GM19351 (cell line): ENCODE data around the gene KCNJ5.
A peak's percentile ranks its signal among the peaks of the same experiment; 100 is the strongest.

ENCODE experiments used
- ATAC-seq: cut with Tn5 transposase; IDR thresholded peaks from one replicate; pipeline ENCODE4 v1.9.1; 2021; ENCODE audit warnings: mild to moderate bottlenecking, moderate library complexity; ENCODE audit not compliant: unreplicated experiment

The KCNJ5 gene

DNA sequence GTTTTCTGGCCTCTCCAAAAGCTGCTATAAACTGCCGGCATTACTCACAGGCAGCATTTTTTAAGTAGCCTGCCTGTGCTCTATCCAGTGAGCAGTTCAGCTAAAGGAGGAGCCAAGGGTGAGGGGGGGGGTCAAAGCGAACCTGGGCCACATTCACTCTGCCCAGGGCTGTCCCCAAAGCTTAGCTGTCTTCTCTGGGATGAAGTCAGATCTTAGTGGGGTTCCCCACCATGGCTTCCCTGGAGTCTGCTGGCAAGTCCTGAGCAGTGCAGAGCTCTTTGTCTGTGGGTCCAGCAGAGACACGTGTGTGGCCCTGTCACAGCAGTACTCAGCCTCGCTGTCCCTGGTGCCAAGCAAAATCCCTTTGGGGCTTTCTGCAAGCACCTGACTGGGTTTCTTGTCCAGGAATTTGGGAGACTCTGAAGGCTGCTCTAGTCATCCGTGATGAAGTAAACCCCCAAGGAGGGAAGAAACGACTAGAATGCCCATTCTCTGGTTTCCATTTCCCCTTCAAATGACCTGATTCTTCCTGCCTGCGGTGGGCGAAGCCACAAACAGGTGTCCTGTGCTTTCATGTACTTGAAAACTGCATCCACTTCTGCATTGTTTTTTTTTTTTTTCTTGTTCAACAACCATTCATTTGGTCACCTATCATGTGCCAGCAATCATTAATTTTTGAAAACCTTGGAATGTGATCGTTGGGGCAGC is 2.6 kb downstream of the KCNJ5 start:
- ATAC-seq, result peak; percentile 70

DNA sequence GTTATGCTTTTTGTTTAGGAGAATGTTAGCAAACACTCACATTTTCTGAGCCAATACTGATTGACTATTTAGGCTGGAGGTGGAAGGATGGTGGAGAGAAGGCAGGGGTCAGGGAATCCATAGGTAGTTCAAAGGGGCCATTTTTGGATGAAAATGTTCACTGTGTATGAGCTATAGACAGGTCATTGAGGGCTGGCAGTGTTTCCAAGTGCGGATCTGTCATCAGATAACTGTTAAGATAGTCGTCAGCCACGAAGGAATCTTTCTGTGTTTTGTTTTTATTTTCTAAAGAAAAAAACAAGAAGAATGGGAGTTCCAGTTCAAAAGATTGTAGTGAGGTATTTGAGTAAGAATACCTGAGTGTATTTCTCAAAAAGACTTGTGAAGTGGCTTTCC is 3.1 kb downstream of the KCNJ5 start:
- ATAC-seq, result peak; percentile 3

DNA sequence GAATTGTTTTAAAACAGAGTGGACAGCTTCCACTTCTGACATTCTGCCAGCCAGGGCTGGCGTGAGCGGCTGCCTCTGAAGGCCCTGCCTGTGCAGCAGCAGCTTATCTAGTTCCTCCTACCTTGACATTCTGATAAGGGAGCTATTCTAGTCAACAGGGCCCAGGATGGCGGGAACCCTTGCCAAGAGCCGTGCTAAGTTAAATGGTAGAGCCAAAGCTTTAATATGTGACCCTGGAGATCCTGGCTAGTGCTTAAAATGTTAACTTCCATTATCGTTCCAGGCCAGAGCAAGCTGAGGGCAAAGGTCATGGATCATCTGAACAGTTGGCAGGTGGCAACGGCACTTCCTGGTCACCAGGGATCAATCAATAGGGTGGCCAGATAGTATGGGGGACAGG is 3.5 kb downstream of the KCNJ5 start:
- no peak for ATAC-seq

DNA sequence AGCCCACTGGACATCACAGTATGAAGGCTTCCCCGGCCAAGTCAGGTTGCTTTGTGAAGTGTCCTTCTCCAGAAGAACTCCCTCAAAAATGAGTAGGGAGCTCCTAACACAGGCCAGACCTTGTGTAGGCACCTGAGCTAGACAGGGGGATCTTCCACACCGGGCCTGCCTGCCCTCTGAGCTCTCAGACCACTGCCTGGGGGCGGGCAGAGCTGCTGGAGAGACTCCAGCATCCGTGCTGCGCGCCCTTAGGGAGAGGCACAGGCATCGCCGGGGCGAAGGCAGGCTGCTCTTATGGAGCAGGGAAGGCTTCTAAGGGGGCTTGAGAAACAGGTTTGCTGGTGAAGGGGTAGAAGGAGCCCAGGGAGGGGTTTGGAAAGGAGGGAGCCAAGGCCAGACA is 4.4 kb downstream of the KCNJ5 start:
- ATAC-seq, result no peak

DNA sequence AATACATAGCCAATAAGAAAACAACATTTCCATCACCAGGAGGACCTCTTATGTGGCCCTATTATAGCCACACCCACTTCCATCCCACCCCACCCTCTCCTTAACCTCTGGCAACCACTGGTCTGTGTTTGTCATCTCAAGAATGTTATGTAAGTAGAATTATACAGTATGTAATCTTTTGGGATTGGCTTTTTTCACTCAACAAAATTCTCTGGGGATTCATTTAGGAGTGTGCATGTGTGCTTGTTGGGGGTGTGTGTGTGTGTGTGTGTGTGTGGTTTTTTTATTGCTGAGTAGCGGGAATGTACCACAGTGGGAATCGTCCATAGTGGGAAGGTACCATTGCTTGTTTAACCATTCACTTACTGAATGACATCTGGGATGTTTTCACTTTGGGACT is 5.2 kb downstream of the KCNJ5 start:
- no peak for ATAC-seq

DNA sequence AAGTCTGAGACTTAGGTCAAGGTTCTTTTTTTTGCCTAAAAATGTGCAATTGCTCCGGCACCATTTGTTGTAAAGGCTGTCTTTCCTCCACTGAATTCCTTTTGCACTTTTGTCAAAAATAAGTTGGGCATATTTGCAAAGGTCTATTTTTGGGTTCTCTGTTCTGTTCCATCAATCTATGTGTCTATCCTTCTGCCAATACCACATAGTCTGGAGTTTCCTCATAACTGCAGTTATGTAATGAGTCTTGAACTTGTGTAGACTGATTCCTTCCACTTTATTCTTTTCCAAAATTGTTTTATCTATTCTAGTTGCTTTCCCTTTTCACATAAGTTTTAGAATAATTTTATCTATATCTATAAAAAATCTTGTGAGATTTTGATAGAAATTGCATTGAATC is 6.7 kb downstream of the KCNJ5 start:
- no peak for ATAC-seq

DNA sequence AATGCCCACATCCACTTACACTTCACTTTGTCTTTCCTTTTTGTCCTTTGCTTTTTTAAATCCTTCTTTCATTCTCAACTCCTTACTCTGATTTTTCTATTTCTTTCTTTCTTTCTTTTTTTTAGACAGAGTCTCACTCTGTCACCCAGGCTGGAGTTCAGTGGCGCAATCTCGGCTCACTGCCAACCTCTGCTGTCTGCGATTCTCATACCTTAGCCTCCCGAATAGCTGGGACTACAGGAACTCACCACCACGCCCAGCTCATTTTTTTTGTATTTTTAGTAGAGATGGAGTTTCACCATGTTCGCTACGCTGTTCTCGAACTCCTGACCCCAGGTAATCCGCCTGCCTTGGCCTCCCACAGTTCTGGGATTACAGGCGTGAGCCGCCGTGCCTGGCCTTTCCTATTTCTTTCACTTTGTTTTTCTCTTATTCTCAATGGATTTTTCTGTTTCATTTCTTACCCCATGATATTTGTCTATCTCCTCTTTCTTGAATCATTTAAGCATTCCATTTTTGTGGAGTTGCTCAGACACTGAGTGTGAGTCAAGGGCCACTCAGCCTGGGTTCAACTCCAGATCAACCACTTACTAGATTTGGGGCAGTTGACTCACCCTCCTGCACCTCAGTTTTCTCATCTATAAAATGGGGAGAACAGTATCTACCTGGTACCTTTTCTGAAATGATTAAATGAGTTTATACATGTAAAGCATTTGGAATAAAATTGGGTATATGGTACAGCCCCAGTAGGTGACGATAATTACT is 7.6 kb downstream of the KCNJ5 start:
- ATAC-seq, result no peak

DNA sequence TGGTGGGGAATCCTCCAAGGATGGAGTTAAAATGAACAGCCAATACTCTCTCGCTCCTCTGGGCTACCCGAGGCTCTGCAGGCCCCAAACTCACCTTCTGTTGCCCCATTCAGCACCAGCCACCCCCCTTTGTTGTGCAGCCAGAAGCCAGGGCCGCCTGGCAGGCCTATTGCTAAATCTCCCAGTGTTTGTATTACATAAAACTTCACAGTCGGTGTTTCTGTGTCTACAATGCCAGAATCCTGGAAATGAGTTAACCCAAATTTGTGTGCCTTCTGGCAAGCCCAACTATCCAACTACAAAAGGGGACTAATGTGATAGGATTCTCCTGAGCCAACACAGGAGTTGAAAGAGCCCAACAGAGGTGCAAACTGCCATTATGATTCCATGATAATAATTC is 9.3 kb downstream of the KCNJ5 start:
- ATAC-seq, result no peak

DNA sequence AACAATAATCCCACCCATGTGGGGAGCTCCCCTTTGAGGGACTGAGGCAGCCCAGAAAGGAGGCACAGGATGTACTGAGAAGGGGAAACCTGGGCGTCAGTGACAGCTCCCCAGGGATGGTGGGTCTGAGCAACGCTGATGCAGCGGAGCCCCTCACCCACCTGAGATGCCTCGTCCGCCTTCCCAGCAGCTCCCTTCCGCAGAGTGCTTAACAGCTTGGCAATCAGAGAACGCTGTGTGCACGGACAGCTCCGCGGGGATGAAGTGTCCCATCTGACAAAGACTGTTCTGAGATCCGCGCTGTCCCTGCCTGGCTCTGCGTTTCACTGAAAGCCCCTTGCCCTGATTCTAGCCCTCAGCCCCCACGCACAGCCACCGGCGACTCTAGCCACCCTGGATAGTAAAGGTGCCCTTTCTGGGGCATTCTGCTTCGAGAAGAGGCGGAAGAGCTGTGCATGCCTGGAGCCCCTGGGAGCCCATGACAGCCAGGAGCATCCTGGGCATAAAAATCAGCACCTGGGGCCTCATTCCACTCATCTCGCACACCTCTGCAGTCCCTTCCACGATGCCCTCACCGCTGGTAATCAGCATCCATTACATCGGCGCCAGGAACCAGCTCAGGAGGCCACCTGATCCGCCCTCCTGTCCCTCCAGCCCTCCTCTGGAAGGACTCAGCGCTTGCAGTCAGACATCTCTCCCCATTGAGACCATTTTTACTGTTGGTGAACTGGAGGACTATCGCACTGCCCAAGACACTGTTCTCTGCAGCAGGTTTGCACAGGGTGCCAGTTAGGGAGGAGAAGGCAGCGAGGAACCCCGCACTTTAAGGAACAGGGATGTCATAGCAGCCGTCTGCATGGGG is 10.7 kb downstream of the KCNJ5 start:
- ATAC-seq, result no peak

DNA sequence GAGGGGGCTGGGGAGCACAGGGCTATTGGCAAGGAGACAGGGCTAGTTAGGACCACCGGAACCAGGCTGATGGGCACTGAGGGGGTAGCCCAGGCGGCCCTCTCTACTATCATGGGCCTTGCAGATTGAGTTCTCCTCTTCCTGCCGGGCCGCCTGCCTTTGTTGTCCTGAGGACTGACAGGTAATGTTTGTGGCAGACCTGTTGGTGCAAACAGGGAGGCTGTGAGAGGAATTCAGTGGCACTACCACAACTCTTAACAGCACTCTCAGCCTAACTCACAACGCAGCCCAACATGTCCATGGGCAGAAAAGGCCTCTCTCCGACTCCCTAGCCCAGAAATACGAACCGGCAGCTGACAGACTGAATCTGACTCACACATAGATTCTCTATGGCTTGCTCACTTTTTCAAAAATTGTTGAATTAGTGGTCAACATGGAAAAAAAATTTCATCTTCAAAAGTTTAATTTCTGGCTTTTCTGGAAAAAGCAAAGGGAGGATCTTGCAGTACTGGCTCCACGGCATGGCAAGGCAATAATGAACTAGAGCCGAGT is 11.4 kb downstream of the KCNJ5 start:
- ATAC-seq, result no peak

DNA sequence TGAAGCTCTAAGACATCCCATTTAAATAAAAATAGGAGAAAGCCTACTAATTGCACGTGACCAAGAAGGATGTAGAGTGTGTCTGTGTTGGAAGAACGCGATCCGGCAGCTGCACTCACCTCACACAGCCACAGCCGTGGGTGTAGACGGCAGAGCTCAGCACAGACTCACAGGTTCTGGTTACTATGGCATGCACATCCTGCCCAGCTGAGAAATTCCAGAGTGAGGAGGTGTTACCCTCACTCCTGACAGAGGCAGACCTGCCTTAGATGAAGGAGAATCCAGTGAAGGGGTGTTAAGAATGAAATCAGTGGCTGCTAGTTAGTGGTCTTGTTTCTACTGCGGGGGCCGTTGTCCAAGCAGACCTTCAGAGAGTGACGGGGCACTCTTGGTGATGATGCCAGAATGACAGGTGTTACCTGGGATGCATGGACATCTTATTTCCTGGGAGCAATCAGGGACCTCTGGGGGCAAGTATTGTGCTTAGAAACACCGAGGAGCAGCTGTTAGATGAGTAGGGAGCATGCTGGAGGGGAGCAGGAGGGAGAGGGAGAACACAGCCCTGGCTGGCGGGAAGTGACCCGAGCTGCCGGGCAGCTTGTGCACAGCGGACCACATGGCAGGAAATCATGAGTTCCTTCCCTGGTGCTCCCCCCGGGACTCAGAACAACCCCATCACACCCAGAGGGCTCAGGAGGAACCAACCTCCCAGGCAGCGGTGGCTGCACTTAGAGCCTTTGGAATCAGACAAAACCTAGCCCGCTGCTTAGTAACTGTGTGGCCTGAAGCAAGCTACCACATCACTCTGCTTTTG is 12.3 kb downstream of the KCNJ5 start:
- no peak for ATAC-seq

DNA sequence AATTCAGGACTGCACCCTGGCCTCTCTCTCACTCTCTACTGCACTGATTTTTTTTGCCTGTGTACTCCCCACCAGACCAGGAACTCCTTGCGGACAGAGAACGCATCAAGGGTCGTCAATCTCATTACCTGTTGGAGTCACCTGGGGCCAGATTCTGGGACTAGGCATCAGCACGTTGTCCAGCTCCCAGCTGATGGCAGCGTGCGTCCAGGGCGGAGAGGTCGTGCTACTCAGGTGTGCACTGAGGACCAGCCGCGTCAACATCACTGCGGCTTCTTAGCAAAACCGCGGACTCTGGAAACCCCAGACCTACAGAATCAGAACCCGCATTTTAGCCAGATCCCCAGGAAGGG is 13.1 kb downstream of the KCNJ5 start:
- ATAC-seq, result no peak

DNA sequence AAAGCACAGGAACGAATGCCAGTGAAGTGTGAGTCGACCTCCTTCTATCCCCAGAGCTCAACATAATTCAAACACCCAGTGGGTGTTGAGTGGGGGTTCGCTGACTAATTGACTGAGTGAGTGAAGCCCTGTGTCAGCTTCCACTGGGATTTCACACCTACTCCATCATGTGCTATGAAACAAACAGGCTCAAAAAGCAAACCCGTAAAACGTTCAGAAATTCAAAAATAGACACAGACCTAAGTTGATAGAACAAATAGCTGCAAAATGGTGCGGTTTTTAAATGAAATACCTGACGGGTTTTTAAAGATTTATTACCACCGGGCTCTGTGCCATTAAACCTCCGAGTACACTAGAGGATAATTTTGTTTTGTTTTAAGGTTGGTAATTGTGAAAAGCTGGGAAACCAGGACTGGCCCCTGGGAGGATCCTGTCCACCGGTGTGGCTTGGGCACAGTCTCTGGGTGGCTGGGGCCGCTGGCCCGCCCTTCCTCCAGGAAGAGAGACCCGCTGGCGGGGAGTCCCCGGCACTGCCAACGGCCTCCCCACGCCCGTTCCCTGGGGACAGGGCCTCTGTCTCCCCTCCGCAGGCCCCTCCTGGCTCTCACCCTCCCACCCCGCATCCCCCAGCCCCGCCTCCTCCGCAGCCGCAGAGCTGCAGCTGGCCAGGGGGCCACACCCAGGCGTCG is 13.6 kb downstream of the KCNJ5 start:
- ATAC-seq, result peak; percentile 36

DNA sequence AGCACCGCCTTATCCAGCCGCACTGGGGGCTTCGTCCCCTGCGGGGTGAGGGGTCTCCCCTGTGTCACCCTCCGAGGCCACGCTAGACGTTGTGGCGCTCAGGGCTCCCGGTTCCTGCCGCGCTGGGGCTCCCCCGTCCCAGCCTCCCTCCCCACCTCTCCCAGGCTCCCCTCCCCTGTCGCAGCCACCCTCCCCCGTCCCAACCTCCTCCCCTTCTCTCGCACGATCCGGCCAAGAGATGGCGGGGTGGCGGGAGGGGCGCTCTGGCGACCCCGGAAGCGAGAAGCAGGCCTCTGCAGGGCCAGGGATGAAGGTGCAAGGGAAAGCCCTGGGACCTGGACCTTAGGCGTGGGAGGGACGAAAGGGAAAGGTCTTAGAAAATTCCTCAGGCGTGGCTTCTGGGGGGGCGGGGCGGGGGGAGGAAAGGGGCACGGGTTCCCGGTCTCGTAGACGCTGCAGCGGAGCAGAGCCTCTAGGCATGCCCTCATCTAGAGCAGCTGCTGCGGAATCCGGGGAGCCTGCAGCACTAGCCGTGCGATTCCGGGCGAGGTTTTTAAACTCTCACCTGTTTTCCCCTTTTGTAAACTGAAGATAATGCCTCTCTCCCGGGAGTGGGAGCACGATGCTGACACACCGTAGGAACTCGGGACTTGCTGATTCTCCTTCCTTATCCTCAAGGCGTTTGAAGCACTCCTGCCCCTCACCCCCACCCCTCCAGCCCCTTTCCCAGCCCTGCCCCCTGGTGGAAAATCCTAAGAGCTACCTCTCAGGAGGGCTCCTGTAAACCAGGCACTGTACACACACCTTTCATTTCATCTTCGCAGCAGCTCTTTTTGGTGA is 14.4 kb downstream of the KCNJ5 start:
- peak; percentile 44 for ATAC-seq

DNA sequence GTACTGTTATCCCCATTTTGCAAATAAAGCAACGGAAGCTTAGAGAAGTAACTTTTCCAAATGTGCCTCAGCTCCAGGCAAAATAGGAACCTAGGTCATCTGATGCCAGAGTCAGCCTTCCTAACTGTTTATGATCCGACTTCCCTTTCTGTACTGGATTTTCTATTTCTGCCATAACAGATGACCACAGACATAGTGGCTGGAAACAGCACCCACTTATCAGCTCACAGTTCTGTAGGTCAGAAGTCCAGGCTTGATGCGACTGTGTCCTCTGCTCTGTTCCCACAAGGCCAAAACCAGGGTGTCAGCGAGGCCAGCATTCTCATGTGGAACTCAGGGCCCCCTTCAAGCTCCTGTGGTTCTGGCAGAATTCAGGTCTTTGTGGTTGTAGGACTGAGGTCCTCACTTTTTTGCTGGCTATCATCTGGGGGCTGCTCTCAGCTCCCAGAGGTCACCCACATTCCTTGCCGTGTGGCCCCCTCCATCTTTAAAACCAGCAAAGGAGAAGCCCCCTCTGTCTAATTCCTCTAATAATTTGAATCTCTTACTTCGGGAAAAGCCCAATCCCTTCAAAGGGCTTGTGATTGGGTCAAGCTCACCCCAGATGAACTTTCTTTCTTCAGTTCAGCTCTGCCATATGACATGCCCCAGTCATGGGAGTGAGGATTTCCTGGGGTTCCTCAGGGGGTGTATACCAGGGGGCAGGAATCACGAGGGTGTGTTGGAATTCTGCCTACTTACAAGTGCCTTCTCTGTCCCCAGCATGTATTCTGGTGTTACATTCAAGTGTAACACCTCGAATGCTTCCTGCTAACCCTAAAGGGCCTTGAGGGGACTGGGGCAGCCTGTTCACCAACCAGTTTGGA is 15.3 kb downstream of the KCNJ5 start:
- ATAC-seq, result no peak

DNA sequence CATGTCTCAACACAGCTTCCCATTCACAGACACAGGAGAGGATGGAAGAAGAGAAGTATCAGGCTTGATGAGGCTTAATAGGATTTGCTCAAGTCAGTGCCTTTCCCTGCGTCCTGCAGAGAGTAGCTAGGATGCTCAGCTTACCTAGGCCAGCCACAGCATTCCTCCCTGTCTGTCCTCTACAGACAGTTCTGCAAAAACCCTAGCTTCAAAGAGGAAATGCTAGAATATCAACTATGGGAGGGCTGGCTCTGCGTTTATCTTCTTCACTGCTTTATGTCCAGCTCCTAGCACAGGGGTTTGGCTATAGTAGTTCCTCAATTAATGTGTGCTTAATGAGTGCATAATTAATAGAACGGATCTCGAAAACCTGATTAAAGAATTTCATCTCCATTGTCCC is 16.4 kb downstream of the KCNJ5 start:
- no peak for ATAC-seq

DNA sequence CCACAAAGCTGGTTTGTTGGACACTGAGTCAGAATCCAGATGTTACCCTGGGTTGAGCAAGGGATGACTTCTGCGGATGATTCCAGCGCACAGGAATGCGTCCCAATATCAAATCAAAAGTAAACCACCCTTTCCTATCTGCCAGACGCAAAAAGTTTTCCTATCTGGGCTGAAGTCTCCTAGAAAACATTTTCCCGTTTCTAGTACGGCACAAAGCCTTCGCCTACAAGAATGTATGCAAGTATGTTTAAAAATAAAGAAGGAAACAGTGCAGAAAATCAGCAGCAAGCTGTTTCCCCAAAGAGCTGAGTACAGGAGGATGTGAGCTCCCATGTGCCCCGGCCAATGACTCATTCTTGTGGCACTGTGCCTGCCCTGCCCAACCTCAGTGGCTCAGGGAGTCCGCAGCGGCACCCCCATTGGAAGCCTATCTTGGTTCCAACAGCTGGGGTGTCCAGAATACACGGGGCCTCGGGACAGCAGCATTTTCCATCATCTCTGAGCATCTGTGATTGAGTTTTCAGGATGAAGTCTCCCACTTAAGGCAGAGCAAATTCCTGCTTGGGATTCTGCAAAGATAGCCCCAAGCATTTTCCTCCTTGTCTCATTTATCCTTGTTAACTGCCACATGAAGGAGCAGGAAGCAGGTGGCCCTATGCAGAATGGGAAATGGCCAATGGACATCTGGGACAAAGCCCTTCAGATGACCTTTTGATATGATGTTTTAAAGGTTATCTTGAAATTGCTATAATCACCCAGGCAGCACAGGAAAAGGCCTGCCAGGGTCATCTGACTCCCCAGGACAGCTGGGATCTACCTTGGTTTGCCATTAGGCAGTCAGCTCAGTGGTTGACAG is 17.5 kb downstream of the KCNJ5 start:
- no peak for ATAC-seq
